K562 (cell line): Measurements from ENCODE around the gene NLK. TPM values are rescaled to one million over a fixed set of nuclear protein-coding genes. Genes with fewer than 3 reads are reported as not detected.

Experiments used
- ATAC-seq: fragments of 200-7000 bp; cut with Tn5 transposase; 3 replicates; pipeline ENCODE4 v1.9.1; 2020; ENCODE audit warnings: moderate library complexity
- BruUV-seq: library from RNA; stranded (reverse); fragments of 400-500 nt; replicated peaks from 2 replicates; lab custom pipeline; 2021; lab: Mats Ljungman, UMichigan
- CTCF ChIA-PET: fragments of 300-600 bp; formaldehyde crosslinking; extraction: SDS; loops from one replicate; lab custom pipeline; 2021; ENCODE audit warnings: low intra/inter-chr PET ratio; lab: Yijun Ruan, JAX
- POLR2A ChIA-PET: fragments of 300-600, 350-650 bp; sonication (Branson Sonifier 250); formaldehyde crosslinking; extraction: SDS; loops from one replicate; lab custom pipeline; 2021; ENCODE audit warnings: antibody characterized with exemption, inconsistent platforms; lab: Yijun Ruan, JAX
- DNase-seq, 4 experiments: peaks; one replicate each; pipeline versions ENCODE4 v3.0.0 to v3.0.0-alpha.2; 2011 to 2018; ENCODE audit warnings: low spot score in 3 of 4, mixed read lengths in 3 of 4; ENCODE audit errors: extremely low read depth in 1 of 4
- FAIRE-seq: peaks from 2 replicates; lab custom pipeline; 2011; peaks lifted over from hg19 to GRCh38; lab: Jason Lieb, UNC
- H2AFZ ChIP-seq: 2 replicates; pipeline ENCODE4 v1.6.0; 2011; ENCODE audit warnings: low read depth, low read length, control low read depth, inconsistent platforms
- H3K27ac ChIP-seq: fragments of 200-600 bp; 3 replicates; pipeline ENCODE4 v1.8.0; 2011; ENCODE audit warnings: low read depth, mild to moderate bottlenecking, control low read depth, inconsistent platforms, low read length, moderate library complexity, mixed read lengths; ENCODE audit errors: extremely low read depth
- H3K27me3 ChIP-seq, 2 experiments: fragments of 300-600 bp in 1 of 2; 2 replicates in 1 of 2; 3 replicates in 1 of 2; pipeline versions ENCODE4 v1.6.0 to v1.8.0; 2011; ENCODE audit warnings: inconsistent platforms in 2 of 2, low read length in 2 of 2, mild to moderate bottlenecking in 1 of 2, mixed read lengths in 1 of 2, moderate library complexity in 1 of 2; ENCODE audit not compliant: control insufficient read depth in 2 of 2, insufficient read depth in 2 of 2
- H3K36me3 ChIP-seq: fragments of 300-600 bp; 3 replicates; pipeline ENCODE4 v1.8.0; 2011; ENCODE audit warnings: mild to moderate bottlenecking, low read length, inconsistent platforms; ENCODE audit not compliant: control insufficient read depth, insufficient read depth
- H3K4me1 ChIP-seq, 2 experiments: fragments of 200-600 bp in 1 of 2; replicated peaks in 1 of 2; 2 replicates in 1 of 2; 3 replicates in 1 of 2; pipeline versions ENCODE4 v1.5.1 to v1.8.0; 2011; ENCODE audit warnings: inconsistent platforms in 2 of 2, low read length in 2 of 2, mild to moderate bottlenecking in 1 of 2, mixed read lengths in 1 of 2, moderate library complexity in 1 of 2; ENCODE audit not compliant: control insufficient read depth in 2 of 2, insufficient read depth in 2 of 2
- H3K4me2 ChIP-seq: 2 replicates; pipeline ENCODE4 v1.6.1; 2011; ENCODE audit warnings: low read length, control low read depth, inconsistent platforms, mixed read lengths; ENCODE audit not compliant: insufficient read depth
- H3K4me3 ChIP-seq: fragments of 200-600 bp; sonication (generic), shearing (Covaris generic); 2 replicates; pipeline ENCODE4 v1.5.1; 2016; ENCODE audit warnings: control low read depth, inconsistent platforms
- H3K79me2 ChIP-seq: fragments of 200-600 bp; 3 replicates; pipeline ENCODE4 v1.8.0; 2011; ENCODE audit warnings: low read length, inconsistent platforms; ENCODE audit not compliant: control insufficient read depth, insufficient read depth
- H3K9ac ChIP-seq, 2 experiments: 2 replicates each; pipeline versions ENCODE4 v1.6.0 to v1.6.1; 2011; ENCODE audit warnings: low read depth in 2 of 2, low read length in 2 of 2, control low read depth in 1 of 2, inconsistent platforms in 1 of 2, mild to moderate bottlenecking in 1 of 2, mixed read lengths in 1 of 2; ENCODE audit not compliant: insufficient read depth in 1 of 2
- H3K9me1 ChIP-seq: one replicate; pipeline ENCODE4 v1.6.0; 2011; ENCODE audit warnings: inconsistent platforms, mild to moderate bottlenecking, low read length, moderate library complexity; ENCODE audit not compliant: control insufficient read depth, insufficient read depth
- H3K9me3 ChIP-seq: replicated peaks from 2 replicates; pipeline ENCODE4 v1.5.1; 2011; ENCODE audit warnings: low read depth, low read length, inconsistent platforms; ENCODE audit not compliant: control insufficient read depth, insufficient read depth
- H4K20me1 ChIP-seq: replicated peaks from 2 replicates; pipeline ENCODE4 v1.6.1; 2011; ENCODE audit warnings: low read length, inconsistent platforms, mixed read lengths; ENCODE audit not compliant: control insufficient read depth, insufficient read depth
- E2F6 ChIP-seq, 2 experiments: IDR thresholded peaks; 2 replicates each; pipeline ENCODE4 v1.6.1; 2011; ENCODE audit warnings: borderline replicate concordance in 1 of 2, control low read depth in 1 of 2, low read depth in 1 of 2, low read length in 1 of 2, mild to moderate bottlenecking in 1 of 2, mixed read lengths in 1 of 2, moderate library complexity in 1 of 2; ENCODE audit not compliant: insufficient read depth in 1 of 2, insufficient read length in 1 of 2, poor library complexity in 1 of 2, severe bottlenecking in 1 of 2; ENCODE audit errors: extremely low read depth in 1 of 2
- GMEB1 ChIP-seq: fragments of 250-450 bp; sonication (Bioruptor Pico); IDR thresholded peaks from 2 replicates; pipeline ENCODE4 v1.4.0; 2020; ENCODE audit warnings: mild to moderate bottlenecking
- MTA3 ChIP-seq: fragments of 450-650 bp; formaldehyde crosslinking; IDR thresholded peaks from 2 replicates; pipeline ENCODE4 v1.6.1; 2017; ENCODE audit warnings: mild to moderate bottlenecking, borderline replicate concordance
- SPI1 ChIP-seq: IDR thresholded peaks from 2 replicates; pipeline ENCODE4 v1.6.1; 2011; ENCODE audit warnings: low read depth, low read length, control low read depth, borderline replicate concordance
- TAF1 ChIP-seq: IDR thresholded peaks from 2 replicates; pipeline ENCODE4 v1.6.1; 2011; ENCODE audit warnings: mild to moderate bottlenecking, low read length, moderate library complexity; ENCODE audit not compliant: insufficient read depth, control insufficient read depth, severe bottlenecking; ENCODE audit errors: extremely low read depth
- ZC3H4 ChIP-seq: sonication (generic); formaldehyde crosslinking; IDR thresholded peaks from 2 replicates; pipeline ENCODE4 v1.9.0; 2021; ENCODE audit warnings: missing genetic modification reagents, borderline replicate concordance
- ZNF174 ChIP-seq: fragments of 250-450 bp; sonication (Bioruptor Pico); IDR thresholded peaks from 2 replicates; pipeline ENCODE4 v1.4.0; 2020; ENCODE audit warnings: mild to moderate bottlenecking
- WGBS: fragments of 100-300 bp; shearing (Covaris generic); methylation state at CpG from one replicate; pipeline ENCODE4 v1.1.6; 2016; ENCODE audit warnings: low coverage, mixed read lengths; ENCODE audit not compliant: insufficient coverage; ENCODE audit errors: missing lambda C conversion rate; 5-methylcytosine and 5-hydroxymethylcytosine counted together
- in situ Hi-C: fragments of 300-500 bp; cut with MboI; formaldehyde crosslinking; loops from 4 replicates; pipeline ENCODE4 v1.15.0; 2018; ENCODE audit warnings: inconsistent platforms, mixed read lengths
- intact Hi-C: fragments of 100-400 bp; cut with micrococcal nuclease; formaldehyde crosslinking; loops from 2 replicates; pipeline ENCODE4 v1.14.2; 2022
- polyA plus RNA-seq, 8 experiments: library from polyadenylated mRNA; depleted of rRNA in 4 of 8; stranded (reverse) in 5 of 8; unstranded in 3 of 8; fragments of >200 nt; fragmentation: Nextera tagmentation in 2 of 8; fragmentation: Illumina TruSeq in 1 of 8; extraction: Ambion mirVana in 2 of 8; extraction: Trizol in 1 of 8; gene quantifications; 2 replicates each; pipeline versions ENCODE4 v1.2.1 to v1.2.3, GENCODE V29; 2011 to 2014; ENCODE audit warnings: inconsistent platforms in 1 of 8, missing spikeins in 1 of 8
- total RNA-seq, 7 experiments: library from RNA; depleted of rRNA in 6 of 7; stranded (reverse); fragments of >200 nt in 6 of 7; fragmentation: Illumina TruSeq in 2 of 7; extraction: Trizol in 2 of 7; gene quantifications; 2 replicates each; pipeline versions ENCODE4 v1.2.1 to v1.2.3, GENCODE V29; 2011 to 2021; ENCODE audit warnings: low replicate concordance in 1 of 7

The NLK gene
- total and polyA plus RNA-seq, 9 of the 15 experiments (the other 6 are each of a cell fraction or from before 2014, with no cell fraction given), result 10.9 to 59.6 (median 26.7) TPM

GRCh38 chr17:28144019-28144418 is 101.5 kb downstream of the NLK start:
- CTCF ChIA-PET, result no interaction called here
- Histone ChIP-seq H3K4me1 (no peaks in the 10 kb centered on the region), H3K9me1 (no peaks in the 10 kb centered on the region), H3K36me3 (peaks cover 20% of the 10 kb centered on the region; the same call in 2 of the 3 replicates), H3K9me3 (no peaks in the 10 kb centered on the region), H3K9ac (no peak overlapping the region), H3K4me2 (no peak overlapping the region), H3K27me3 (no peaks in the 10 kb centered on the region), H3K27ac (no peak overlapping the region), H2AFZ (no peak overlapping the region), H3K79me2 (no peaks in the 10 kb centered on the region), H3K4me3 (no peak overlapping the region), H4K20me1 (no peaks in the 10 kb centered on the region)
- in situ Hi-C loops, result no loop called here
- TF ChIP-seq E2F6 (IDR thresholded peaks at IDR 0.05; ENCODE audit: borderline replicate concordance in 1 of 2, extremely low read depth in 1 of 2, insufficient read depth in 1 of 2, insufficient read length in 1 of 2, low read depth in 1 of 2, low read length in 1 of 2, poor library complexity in 1 of 2, severe bottlenecking in 1 of 2) (no peak), ZC3H4 (CRISPR knock-in tag) (no peak), GMEB1 (no peak), SPI1 (no peak), MTA3 (no peak), TAF1 (no peak), ZNF174 (CRISPR knock-in tag) (no peak)
- WGBS, result 96% methylated on average over 3 of the region's 3 CpGs
- no peak for FAIRE-seq
- BruUV-seq, result no TSS peak
- no peak for ATAC-seq
- POLR2A ChIA-PET, result interaction anchor here (1.0 to 1.2 kb wide), 2 partner anchors 8 to 13 kb away, joined by 3 read pairs; no protein-coding TSS in a partner anchor
- intact Hi-C loops, result no loop called here
- no peak for DNase-seq
